BLaER1 (cell line): ENCODE data around the gene PTPRM.

Experiments used
- H3K27ac ChIP-seq: shearing (Covaris generic); formaldehyde crosslinking; 2 replicates; pipeline ENCODE4 v1.8.1; 2022
- H3K27me3 ChIP-seq: shearing (Covaris generic); formaldehyde crosslinking; 2 replicates; pipeline ENCODE4 v1.8.1; 2022
- H3K36me3 ChIP-seq: shearing (Covaris generic); formaldehyde crosslinking; 2 replicates; pipeline ENCODE4 v1.8.1; 2022
- H3K4me1 ChIP-seq: shearing (Covaris generic); formaldehyde crosslinking; 2 replicates; pipeline ENCODE4 v1.8.1; 2022
- H3K4me2 ChIP-seq: shearing (Covaris generic); formaldehyde crosslinking; 2 replicates; pipeline ENCODE4 v1.8.1; 2022
- H3K4me3 ChIP-seq: shearing (Covaris generic); formaldehyde crosslinking; 2 replicates; pipeline ENCODE4 v1.8.1; 2022
- H3K9ac ChIP-seq: shearing (Covaris generic); formaldehyde crosslinking; 2 replicates; pipeline ENCODE4 v1.8.1; 2022
- H3K9me3 ChIP-seq: shearing (Covaris generic); formaldehyde crosslinking; 2 replicates; pipeline ENCODE4 v1.8.1; 2022
- H4K20me1 ChIP-seq: shearing (Covaris generic); formaldehyde crosslinking; 2 replicates; pipeline ENCODE4 v1.8.1; 2022
- Cebpa-rat ChIP-seq: shearing (Covaris generic); IDR thresholded peaks from 2 replicates; pipeline ENCODE4 v1.8.1; 2022

Gene PTPRM

GRCh38 chr18:8356001-8356400 is 788.9 kb downstream of the PTPRM start:
- no peaks in the 10 kb centered on the region for H4K20me1 ChIP-seq
- H3K4me1 ChIP-seq, result peaks cover 5% of the 10 kb centered on the region; the same call in 1 of the 2 replicates
- no peaks in the 10 kb centered on the region for H3K9me3 ChIP-seq
- H3K27ac ChIP-seq, result no peak overlapping the region
- no peak overlapping the region for H3K4me3 ChIP-seq
- H3K4me2 ChIP-seq, result no peak overlapping the region
- TF ChIP-seq Cebpa-rat, result no peak
- H3K9ac ChIP-seq, result no peak overlapping the region
- no peaks in the 10 kb centered on the region for H3K36me3 ChIP-seq
- H3K27me3 ChIP-seq, result no peaks in the 10 kb centered on the region

- TF ChIP-seq Cebpa-rat, result no peak
- Histone ChIP-seq H3K4me1 (peaks cover 5% of the 10 kb centered on the region; the same call in 1 of the 2 replicates), H4K20me1 (no peaks in the 10 kb centered on the region), H3K9me3 (no peaks in the 10 kb centered on the region), H3K36me3 (no peaks in the 10 kb centered on the region), H3K4me2 (no peak overlapping the region), H3K27me3 (no peaks in the 10 kb centered on the region), H3K27ac (no peak overlapping the region), H3K4me3 (no peak overlapping the region), H3K9ac (no peak overlapping the region)
Observed at GRCh38 chr18:8357320-8357719, 790.2 kb downstream of the PTPRM start.

- no peak overlapping the region for H3K9ac ChIP-seq
- no peak for TF ChIP-seq Cebpa-rat
- H3K9me3 ChIP-seq, result no peaks in the 10 kb centered on the region
- H3K4me1 ChIP-seq, result peaks cover 5% of the 10 kb centered on the region; the same call in 1 of the 2 replicates
- H3K4me2 ChIP-seq, result no peak overlapping the region
- H3K27me3 ChIP-seq, result no peaks in the 10 kb centered on the region
- H4K20me1 ChIP-seq, result no peaks in the 10 kb centered on the region
- H3K4me3 ChIP-seq, result no peak overlapping the region
- no peaks in the 10 kb centered on the region for H3K36me3 ChIP-seq
- no peak overlapping the region for H3K27ac ChIP-seq
Observed at GRCh38 chr18:8358033-8358765, 791.1 kb downstream of the PTPRM start.

- H3K9ac ChIP-seq, result no peak overlapping the region
- peaks cover 5% of the 10 kb centered on the region; the same call in 1 of the 2 replicates for H3K4me1 ChIP-seq
- no peak for TF ChIP-seq Cebpa-rat
- H3K4me2 ChIP-seq, result no peak overlapping the region
- no peaks in the 10 kb centered on the region for H3K9me3 ChIP-seq
- H3K36me3 ChIP-seq, result no peaks in the 10 kb centered on the region
- no peaks in the 10 kb centered on the region for H4K20me1 ChIP-seq
- no peaks in the 10 kb centered on the region for H3K27me3 ChIP-seq
- H3K27ac ChIP-seq, result no peak overlapping the region
- H3K4me3 ChIP-seq, result no peak overlapping the region
Observed at GRCh38 chr18:8359076-8359475, 792.0 kb downstream of the PTPRM start.

- Histone ChIP-seq H3K4me2 (no peak overlapping the region), H3K27me3 (no peaks in the 10 kb centered on the region), H3K9ac (no peak overlapping the region), H3K36me3 (no peaks in the 10 kb centered on the region), H3K9me3 (no peaks in the 10 kb centered on the region), H3K4me3 (no peak overlapping the region), H4K20me1 (no peaks in the 10 kb centered on the region), H3K4me1 (peaks cover 5% of the 10 kb centered on the region; the same call in 1 of the 2 replicates), H3K27ac (no peak overlapping the region)
- no peak for TF ChIP-seq Cebpa-rat
Observed at GRCh38 chr18:8359481-8359880, 792.4 kb downstream of the PTPRM start.

- no peak overlapping the region for H3K9ac ChIP-seq
- no peaks in the 10 kb centered on the region for H3K27me3 ChIP-seq
- H3K4me2 ChIP-seq, result no peak overlapping the region
- no peaks in the 10 kb centered on the region for H3K9me3 ChIP-seq
- no peak overlapping the region for H3K4me3 ChIP-seq
- H4K20me1 ChIP-seq, result no peaks in the 10 kb centered on the region
- H3K36me3 ChIP-seq, result no peaks in the 10 kb centered on the region
- no peak for TF ChIP-seq Cebpa-rat
- H3K27ac ChIP-seq, result no peak overlapping the region
- H3K4me1 ChIP-seq, result peaks cover 5% of the 10 kb centered on the region; the same call in 1 of the 2 replicates
Observed at GRCh38 chr18:8361941-8362471, 794.9 kb downstream of the PTPRM start.

- no peak for TF ChIP-seq Cebpa-rat
- no peaks in the 10 kb centered on the region for H3K27me3 ChIP-seq
Observed at GRCh38 chr18:8362863-8363262, 795.7 kb downstream of the PTPRM start.

GRCh38 chr18:8364385-8364784 is 797.3 kb downstream of the PTPRM start:
- Histone ChIP-seq H3K27ac (no peak overlapping the region), H3K36me3 (no peaks in the 10 kb centered on the region), H3K9ac (no peak overlapping the region), H3K4me3 (no peak overlapping the region), H3K4me2 (no peak overlapping the region), H3K27me3 (no peaks in the 10 kb centered on the region), H3K9me3 (no peaks in the 10 kb centered on the region), H4K20me1 (no peaks in the 10 kb centered on the region), H3K4me1 (no peaks in the 10 kb centered on the region)
- TF ChIP-seq Cebpa-rat, result no peak

More at GRCh38 chr18:8362863-8363262, 795.7 kb downstream of the PTPRM start:
- Histone ChIP-seq H3K9me3 (no peaks in the 10 kb centered on the region), H3K4me3 (no peak overlapping the region), H3K9ac (no peak overlapping the region), H3K36me3 (no peaks in the 10 kb centered on the region), H3K27ac (no peak overlapping the region), H3K4me1 (no peaks in the 10 kb centered on the region), H4K20me1 (no peaks in the 10 kb centered on the region), H3K4me2 (no peak overlapping the region)

- H3K9ac ChIP-seq, result no peak overlapping the region
- no peak for TF ChIP-seq Cebpa-rat
Observed at GRCh38 chr18:8365006-8365405, 797.9 kb downstream of the PTPRM start.

GRCh38 chr18:8365528-8365927 is 798.4 kb downstream of the PTPRM start:
- H3K9ac ChIP-seq, result no peak overlapping the region
- peaks cover 4% of the 10 kb centered on the region for H3K4me1 ChIP-seq
- H3K27me3 ChIP-seq, result no peaks in the 10 kb centered on the region
- no peaks in the 10 kb centered on the region for H3K9me3 ChIP-seq
- no peak for TF ChIP-seq Cebpa-rat
- no peaks in the 10 kb centered on the region for H4K20me1 ChIP-seq
- no peak overlapping the region for H3K4me2 ChIP-seq
- no peak overlapping the region for H3K27ac ChIP-seq
- H3K4me3 ChIP-seq, result no peak overlapping the region
- H3K36me3 ChIP-seq, result no peaks in the 10 kb centered on the region

More at GRCh38 chr18:8365006-8365405, 797.9 kb downstream of the PTPRM start:
- Histone ChIP-seq H3K27me3 (no peaks in the 10 kb centered on the region), H3K4me2 (no peak overlapping the region), H4K20me1 (no peaks in the 10 kb centered on the region), H3K27ac (no peak overlapping the region), H3K9me3 (no peaks in the 10 kb centered on the region), H3K4me1 (no peaks in the 10 kb centered on the region; the same call in 1 of the 2 replicates), H3K36me3 (no peaks in the 10 kb centered on the region), H3K4me3 (no peak overlapping the region)
